NCI-H2227 (cell line): Measurements from ENCODE around the gene GAS7.

Experiments
- DNase-seq: peaks from one replicate; lab custom pipeline; 2025; ENCODE audit not compliant: unreplicated experiment; lab: John Stamatoyannopoulos, UW

GAS7 gene

GRCh38 chr17:10139577-10139976, 58.8 kb downstream of the GAS7 start:
- DNase-seq, result no peak

GRCh38 chr17:10136258-10136981, 62.0 kb downstream of the GAS7 start:
- DNase-seq, result no peak

GRCh38 chr17:10135539-10136257, 62.7 kb downstream of the GAS7 start:
- no peak for DNase-seq

- no peak for DNase-seq
Measured at GRCh38 chr17:10130677-10131076, 67.7 kb downstream of the GAS7 start.

GRCh38 chr17:10130263-10130662, 68.1 kb downstream of the GAS7 start:
- no peak for DNase-seq

- DNase-seq, result no peak
Measured at GRCh38 chr17:10127819-10128425, 70.5 kb downstream of the GAS7 start.

GRCh38 chr17:10126616-10127501, 71.5 kb downstream of the GAS7 start:
- no peak for DNase-seq

GRCh38 chr17:10126276-10126615, 72.2 kb downstream of the GAS7 start:
- DNase-seq, result no peak

GRCh38 chr17:10125531-10126275, 72.7 kb downstream of the GAS7 start:
- DNase-seq, result no peak

GRCh38 chr17:10123093-10123492, 75.3 kb downstream of the GAS7 start:
- DNase-seq, result no peak

GRCh38 chr17:10121971-10122707, 76.3 kb downstream of the GAS7 start:
- no peak for DNase-seq

- no peak for DNase-seq
Measured at GRCh38 chr17:10120749-10121148, 77.7 kb downstream of the GAS7 start.

- no peak for DNase-seq
Measured at GRCh38 chr17:10120109-10120485, 78.3 kb downstream of the GAS7 start.

GRCh38 chr17:10119203-10120108, 79.0 kb downstream of the GAS7 start:
- no peak for DNase-seq

GRCh38 chr17:10118788-10119130, 79.6 kb downstream of the GAS7 start:
- DNase-seq, result no peak

GRCh38 chr17:10117581-10118001, 80.8 kb downstream of the GAS7 start:
- DNase-seq, result no peak

- DNase-seq, result no peak
Measured at GRCh38 chr17:10116753-10117420, 81.5 kb downstream of the GAS7 start.

- DNase-seq, result no peak
Measured at GRCh38 chr17:10116267-10116666, 82.1 kb downstream of the GAS7 start.

- DNase-seq, result no peak
Measured at GRCh38 chr17:10115536-10115932, 82.9 kb downstream of the GAS7 start.
